ENCODE measurements around the gene SHROOM1.

GRCh38 chr5:132808448-132808847 lies 22.0 kb downstream of the SHROOM1 start:
- no peak for TF ChIP-seq GATA3 (IDR thresholded peaks at IDR 0.05; ENCODE audit: low read depth, low read length)
- TF ChIP-seq GATA2 (IDR thresholded peaks at IDR 0.05; ENCODE audit: low read depth, low read length) = no peak
